HCT116 (cell line): Measurements from ENCODE around the gene HOXC11. TPM values are rescaled to one million over a fixed set of nuclear protein-coding genes. Genes with fewer than 3 reads are reported as not detected.

Experiments
- ATAC-seq: fragments of 200-7000 bp; cut with Tn5 transposase; 2 replicates; pipeline ENCODE4 v1.9.1; 2020; ENCODE audit warnings: mild to moderate bottlenecking, moderate library complexity
- BruUV-seq: library from RNA; stranded (reverse); fragments of 400-500 nt; replicated peaks from 2 replicates; lab custom pipeline; 2021; lab: Mats Ljungman, UMichigan
- CTCF ChIA-PET: fragments of 300-600 bp; sonication (Branson Sonifier 250); formaldehyde crosslinking; loops from one replicate; lab custom pipeline; 2021; ENCODE audit warnings: antibody characterized with exemption; lab: Charles Lee
- POLR2A ChIA-PET: fragments of 300-600, 350-600 bp; sonication (Branson Sonifier 250); formaldehyde crosslinking; loops from one replicate; lab custom pipeline; 2021; ENCODE audit warnings: antibody characterized with exemption; lab: Charles Lee
- RAD21 ChIA-PET, 2 experiments: fragments of 300-600 bp; sonication (Branson Sonifier 250); formaldehyde crosslinking; loops; one replicate each; lab custom pipeline; 2023; ENCODE audit warnings: low total read pairs in 2 of 2; ENCODE audit not compliant: uncharacterized antibody in 2 of 2, unreplicated experiment in 2 of 2, low non-redundant PET in 1 of 2; lab: Charles Lee
- DNase-seq: peaks from one replicate; pipeline ENCODE4 v3.0.0-alpha.2; 2010; ENCODE audit warnings: low read depth, low spot score
- H2AFZ ChIP-seq: fragments of 200-600 bp; shearing (Covaris generic), sonication (generic); 2 replicates; pipeline ENCODE4 v1.6.1; 2017; ENCODE audit warnings: low read depth, mixed run types, mixed read lengths, antibody characterized with exemption, low read length; ENCODE audit not compliant: poor library complexity, severe bottlenecking
- H3K27ac ChIP-seq: 2 replicates; pipeline ENCODE4 v1.5.1; 2012; ENCODE audit warnings: low read depth, low read length
- H3K27me3 ChIP-seq: fragments of 200-600 bp; sonication (generic); 2 replicates; pipeline ENCODE4 v1.6.1; 2016; ENCODE audit warnings: mixed run types, low read length, mixed read lengths; ENCODE audit not compliant: insufficient read depth
- H3K36me3 ChIP-seq, 2 experiments: fragments of 200-500 bp in 1 of 2; fragments of 200-600 bp in 1 of 2; sonication (Bioruptor generic) in 1 of 2; sonication (generic) in 1 of 2; 2 replicates each; pipeline versions ENCODE4 v1.5.1 to v1.6.1; 2014 to 2016; ENCODE audit warnings: low read length in 2 of 2, inconsistent platforms in 1 of 2, mixed read lengths in 1 of 2, mixed run types in 1 of 2; ENCODE audit not compliant: insufficient read depth in 2 of 2, control insufficient read depth in 1 of 2
- H3K4me1 ChIP-seq, 2 experiments: fragments of 200-600 bp in 1 of 2; sonication (generic) in 1 of 2; 2 replicates each; pipeline versions ENCODE4 v1.5.1 to v1.6.1; 2012 to 2017; ENCODE audit warnings: low read length in 2 of 2, inconsistent platforms in 1 of 2, mild to moderate bottlenecking in 1 of 2, mixed read lengths in 1 of 2, mixed run types in 1 of 2, moderate library complexity in 1 of 2; ENCODE audit not compliant: insufficient read depth in 2 of 2, control insufficient read depth in 1 of 2
- H3K4me2 ChIP-seq: fragments of 200-600 bp; sonication (generic); 2 replicates; pipeline ENCODE4 v1.6.1; 2017; ENCODE audit warnings: mixed run types, low read length, mixed read lengths
- H3K4me3 ChIP-seq, 2 experiments: fragments of 200-600 bp in 1 of 2; sonication (generic) in 1 of 2; replicated peaks in 1 of 2; 2 replicates each; pipeline ENCODE4 v1.5.1; 2011 to 2016; ENCODE audit warnings: low read length in 2 of 2, control low read depth in 1 of 2, low read depth in 1 of 2, mild to moderate bottlenecking in 1 of 2, mixed read lengths in 1 of 2, mixed run types in 1 of 2
- H3K79me2 ChIP-seq: fragments of 200-600 bp; sonication (generic); 2 replicates; pipeline ENCODE4 v1.6.1; 2017; ENCODE audit warnings: mild to moderate bottlenecking, mixed run types, low read length, moderate library complexity, mixed read lengths; ENCODE audit not compliant: insufficient read depth
- H3K9ac ChIP-seq: fragments of 200-600 bp; sonication (generic); 2 replicates; pipeline ENCODE4 v1.6.1; 2016; ENCODE audit warnings: low read length, mixed read lengths
- H3K9me2 ChIP-seq: fragments of 200-600 bp; sonication (generic), shearing (Covaris generic); 2 replicates; pipeline ENCODE4 v1.6.1; 2017; ENCODE audit warnings: mixed run types, mild to moderate bottlenecking, moderate library complexity; ENCODE audit not compliant: insufficient read depth
- H3K9me3 ChIP-seq, 2 experiments: fragments of 200-500 bp in 1 of 2; fragments of 200-600 bp in 1 of 2; sonication (Bioruptor generic) in 1 of 2; sonication (generic) in 1 of 2; 2 replicates each; pipeline ENCODE4 v1.6.1; 2014 to 2017; ENCODE audit warnings: low read length in 2 of 2, mixed read lengths in 2 of 2, inconsistent platforms in 1 of 2, low read depth in 1 of 2, mild to moderate bottlenecking in 1 of 2, mixed run types in 1 of 2, moderate library complexity in 1 of 2; ENCODE audit not compliant: control insufficient read depth in 1 of 2, insufficient read depth in 1 of 2
- H4K20me1 ChIP-seq: fragments of 200-600 bp; sonication (generic), shearing (Covaris generic); 2 replicates; pipeline ENCODE4 v1.6.1; 2017; ENCODE audit warnings: mixed run types, mild to moderate bottlenecking, moderate library complexity; ENCODE audit not compliant: insufficient read depth
- CEBPB ChIP-seq: IDR thresholded peaks from 2 replicates; pipeline ENCODE4 v1.6.1; 2012; ENCODE audit warnings: low read depth
- EGR1 ChIP-seq: IDR thresholded peaks from 2 replicates; pipeline ENCODE4 v1.6.1; 2012; ENCODE audit warnings: low read depth
- ELF1 ChIP-seq: IDR thresholded peaks from 2 replicates; pipeline ENCODE4 v1.6.1; 2012; ENCODE audit warnings: low read depth, borderline replicate concordance
- EZH2 ChIP-seq: fragments of 200-600 bp; sonication (generic); IDR thresholded peaks from 2 replicates; pipeline ENCODE4 v1.6.1; 2017; ENCODE audit warnings: antibody characterized with exemption, mixed run types
- EZH2phosphoT487 ChIP-seq: fragments of 200-600 bp; IDR thresholded peaks from 2 replicates; pipeline ENCODE4 v1.6.1; 2018; ENCODE audit warnings: antibody characterized with exemption, borderline replicate concordance
- JUND ChIP-seq: IDR thresholded peaks from 2 replicates; pipeline ENCODE4 v1.6.1; 2012
- POLR2A ChIP-seq: IDR thresholded peaks from 2 replicates; pipeline ENCODE4 v1.7.0; 2011; ENCODE audit warnings: borderline replicate concordance; ENCODE audit not compliant: insufficient read depth, insufficient read length; ENCODE audit errors: extremely low read depth
- POLR2AphosphoS5 ChIP-seq: IDR thresholded peaks from 2 replicates; pipeline ENCODE4 v1.6.1; 2011; ENCODE audit warnings: mild to moderate bottlenecking, low read depth, low read length, moderate library complexity
- TCF7L2 ChIP-seq: IDR thresholded peaks from 2 replicates; pipeline ENCODE4 v1.7.0; 2011; ENCODE audit warnings: borderline replicate concordance, inconsistent platforms; ENCODE audit not compliant: insufficient read depth, insufficient read length; ENCODE audit errors: extremely low read depth
- YY1 ChIP-seq: IDR thresholded peaks from 2 replicates; pipeline ENCODE4 v1.6.1; 2011; ENCODE audit warnings: low read length, low read depth, moderate library complexity, mild to moderate bottlenecking; ENCODE audit not compliant: insufficient replicate concordance; ENCODE audit errors: extremely low read depth
- ZFX ChIP-seq: fragments of 450-650 bp; IDR thresholded peaks from 2 replicates; pipeline ENCODE4 v1.6.1; 2017
- ZNF274 ChIP-seq: fragments of 200-500 bp; sonication (Bioruptor generic); IDR thresholded peaks from 2 replicates; pipeline ENCODE4 v1.6.1; 2014; ENCODE audit warnings: mild to moderate bottlenecking, low read depth, low read length, inconsistent platforms
- intact Hi-C: fragments of 100-400 bp; cut with micrococcal nuclease; formaldehyde crosslinking; loops from 2 replicates; pipeline ENCODE4 v1.10.0; 2022
- total RNA-seq: library from RNA; stranded (reverse); gene quantifications from one replicate; pipeline ENCODE4 v1.2.1, GENCODE V29; 2021; ENCODE audit not compliant: unreplicated experiment
- TF ChIP-seq, protein P1 (sequence below), 3 experiments: fragments of 200-600 bp in 1 of 3; sonication (generic) in 1 of 3; IDR thresholded peaks in 2 of 3; conservative IDR thresholded peaks in 1 of 3; 2 replicates each; pipeline ENCODE4 v1.5.1; 2012 to 2017; ENCODE audit warnings: low read depth in 2 of 3, low read length in 2 of 3, antibody characterized with exemption in 1 of 3, borderline replicate concordance in 1 of 3, control low read depth in 1 of 3, mild to moderate bottlenecking in 1 of 3, mixed read lengths in 1 of 3, mixed run types in 1 of 3, moderate library complexity in 1 of 3; ENCODE audit not compliant: insufficient read depth in 1 of 3
- TF ChIP-seq, protein P2 (sequence below): IDR thresholded peaks from 2 replicates; pipeline ENCODE4 v1.6.1; 2011; ENCODE audit warnings: mild to moderate bottlenecking, low read length, moderate library complexity; ENCODE audit not compliant: insufficient replicate concordance; ENCODE audit errors: extremely low read depth
- TF ChIP-seq, protein P3 (sequence below): IDR thresholded peaks from 2 replicates; pipeline ENCODE4 v1.6.1; 2012

Gene HOXC11
- total RNA-seq, 1 experiment from 2014 or later: 0.22 TPM

DNA sequence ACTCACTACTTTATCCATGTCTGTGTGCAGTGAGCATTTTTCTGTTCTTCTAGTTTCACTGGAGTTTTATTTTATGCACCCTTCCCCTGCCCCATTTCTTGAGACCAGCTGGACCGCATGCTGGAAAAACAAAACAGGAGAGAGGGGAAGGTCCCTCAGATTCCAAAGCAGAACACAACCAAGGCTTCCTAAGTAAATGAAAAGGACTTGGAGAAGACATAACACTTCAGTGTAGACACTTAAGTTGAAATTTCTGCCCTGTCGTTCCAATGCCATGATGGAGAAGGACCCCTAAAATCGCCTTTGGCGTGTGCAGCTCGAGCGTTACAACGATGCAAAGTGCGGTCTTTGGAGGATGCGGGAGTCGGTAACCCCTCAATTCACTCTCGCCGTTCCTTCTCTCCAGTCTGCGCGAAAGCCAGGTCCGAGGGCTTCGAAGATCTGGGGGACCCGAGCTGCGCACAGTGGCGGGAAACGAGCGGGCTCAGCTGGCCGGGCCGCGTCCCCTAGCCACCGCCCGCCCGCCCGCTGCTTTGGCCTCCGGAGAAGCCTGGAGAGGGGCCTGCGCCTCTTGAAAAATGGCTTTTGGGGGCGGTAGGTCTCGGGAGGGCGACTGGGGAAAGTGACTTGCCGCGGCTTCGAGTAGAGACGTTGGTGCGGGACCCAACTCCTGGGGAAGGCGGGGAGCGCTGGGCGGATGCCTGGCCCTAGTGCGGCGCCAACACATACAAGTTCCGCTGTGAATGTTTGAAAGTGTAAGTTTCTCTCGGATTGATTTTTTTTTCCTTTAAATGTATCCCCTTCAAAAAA, 45.5 kb upstream of the HOXC11 start:
- Histone ChIP-seq H2AFZ (no peak overlapping the region), H3K36me3 (no peaks in the 10 kb centered on the region), H3K27me3 (peaks cover 43% of the 10 kb centered on the region), H3K9me2 (no peaks in the 10 kb centered on the region), H3K79me2 (no peaks in the 10 kb centered on the region), H3K27ac (no peak overlapping the region), H3K4me3 (no peak overlapping the region), H3K4me2 (no peak overlapping the region), H3K4me1 (no peaks in the 10 kb centered on the region), H3K9me3 (no peaks in the 10 kb centered on the region), H4K20me1 (no peaks in the 10 kb centered on the region), H3K9ac (no peak overlapping the region)
- no peak for ATAC-seq
- DNase-seq: no peak
- intact Hi-C loops: no loop called here
- ChIA-PET POLR2A (no interaction called here), CTCF (no interaction called here), RAD21 (no interaction called here)
- TF ChIP-seq ZFX (no peak), CEBPB (no peak), POLR2A (no peak), ELF1 (no peak), POLR2AphosphoS5 (no peak), ZNF274 (no peak), JUND (no peak), YY1 (no peak), EZH2phosphoT487 (no peak), EZH2 (no peak), TCF7L2 (no peak), EGR1 (no peak)
- TF ChIP-seq, protein P1, sequence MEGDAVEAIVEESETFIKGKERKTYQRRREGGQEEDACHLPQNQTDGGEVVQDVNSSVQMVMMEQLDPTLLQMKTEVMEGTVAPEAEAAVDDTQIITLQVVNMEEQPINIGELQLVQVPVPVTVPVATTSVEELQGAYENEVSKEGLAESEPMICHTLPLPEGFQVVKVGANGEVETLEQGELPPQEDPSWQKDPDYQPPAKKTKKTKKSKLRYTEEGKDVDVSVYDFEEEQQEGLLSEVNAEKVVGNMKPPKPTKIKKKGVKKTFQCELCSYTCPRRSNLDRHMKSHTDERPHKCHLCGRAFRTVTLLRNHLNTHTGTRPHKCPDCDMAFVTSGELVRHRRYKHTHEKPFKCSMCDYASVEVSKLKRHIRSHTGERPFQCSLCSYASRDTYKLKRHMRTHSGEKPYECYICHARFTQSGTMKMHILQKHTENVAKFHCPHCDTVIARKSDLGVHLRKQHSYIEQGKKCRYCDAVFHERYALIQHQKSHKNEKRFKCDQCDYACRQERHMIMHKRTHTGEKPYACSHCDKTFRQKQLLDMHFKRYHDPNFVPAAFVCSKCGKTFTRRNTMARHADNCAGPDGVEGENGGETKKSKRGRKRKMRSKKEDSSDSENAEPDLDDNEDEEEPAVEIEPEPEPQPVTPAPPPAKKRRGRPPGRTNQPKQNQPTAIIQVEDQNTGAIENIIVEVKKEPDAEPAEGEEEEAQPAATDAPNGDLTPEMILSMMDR (IDR thresholded peaks at IDR 0.05 in 2 of 3, conservative IDR thresholded peaks at IDR 0.05 in 1 of 3; ENCODE audit: borderline replicate concordance in 1 of 3, insufficient read depth in 1 of 3, low read depth in 2 of 3, low read length in 2 of 3): no peak
- TF ChIP-seq, protein P2, sequence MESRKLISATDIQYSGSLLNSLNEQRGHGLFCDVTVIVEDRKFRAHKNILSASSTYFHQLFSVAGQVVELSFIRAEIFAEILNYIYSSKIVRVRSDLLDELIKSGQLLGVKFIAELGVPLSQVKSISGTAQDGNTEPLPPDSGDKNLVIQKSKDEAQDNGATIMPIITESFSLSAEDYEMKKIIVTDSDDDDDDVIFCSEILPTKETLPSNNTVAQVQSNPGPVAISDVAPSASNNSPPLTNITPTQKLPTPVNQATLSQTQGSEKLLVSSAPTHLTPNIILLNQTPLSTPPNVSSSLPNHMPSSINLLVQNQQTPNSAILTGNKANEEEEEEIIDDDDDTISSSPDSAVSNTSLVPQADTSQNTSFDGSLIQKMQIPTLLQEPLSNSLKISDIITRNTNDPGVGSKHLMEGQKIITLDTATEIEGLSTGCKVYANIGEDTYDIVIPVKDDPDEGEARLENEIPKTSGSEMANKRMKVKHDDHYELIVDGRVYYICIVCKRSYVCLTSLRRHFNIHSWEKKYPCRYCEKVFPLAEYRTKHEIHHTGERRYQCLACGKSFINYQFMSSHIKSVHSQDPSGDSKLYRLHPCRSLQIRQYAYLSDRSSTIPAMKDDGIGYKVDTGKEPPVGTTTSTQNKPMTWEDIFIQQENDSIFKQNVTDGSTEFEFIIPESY: no peak
- TF ChIP-seq, protein P3, sequence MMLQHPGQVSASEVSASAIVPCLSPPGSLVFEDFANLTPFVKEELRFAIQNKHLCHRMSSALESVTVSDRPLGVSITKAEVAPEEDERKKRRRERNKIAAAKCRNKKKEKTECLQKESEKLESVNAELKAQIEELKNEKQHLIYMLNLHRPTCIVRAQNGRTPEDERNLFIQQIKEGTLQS: no peak
- no TSS peak for BruUV-seq
